DOHH2 (cell line): ENCODE results near the gene CD79A.

Source experiments
- H3F3A ChIP-seq: fragments of 200-600 bp; sonication (generic), shearing (Covaris generic); 2 replicates; pipeline ENCODE4 v1.6.0; 2016; ENCODE audit warnings: antibody characterized with exemption, mild to moderate bottlenecking; ENCODE audit not compliant: control insufficient read depth, insufficient read depth
- H3K27ac ChIP-seq: fragments of 200-600 bp; sonication (generic); 2 replicates; pipeline ENCODE4 v1.5.1; 2014; ENCODE audit warnings: low read depth, mild to moderate bottlenecking, low read length, moderate library complexity
- H3K27me3 ChIP-seq: fragments of 200-600 bp; sonication (generic); 2 replicates; pipeline ENCODE4 v1.6.1; 2014; ENCODE audit warnings: mild to moderate bottlenecking, low read length, mixed read lengths; ENCODE audit not compliant: control insufficient read depth
- H3K36me3 ChIP-seq: fragments of 200-600 bp; sonication (generic); 2 replicates; pipeline ENCODE4 v1.6.1; 2014; ENCODE audit warnings: mild to moderate bottlenecking, low read length, moderate library complexity, mixed read lengths; ENCODE audit not compliant: control insufficient read depth
- H3K4me1 ChIP-seq: fragments of 200-600 bp; sonication (generic); 2 replicates; pipeline ENCODE4 v1.6.1; 2014; ENCODE audit warnings: mild to moderate bottlenecking, low read length, mixed read lengths; ENCODE audit not compliant: control insufficient read depth
- H3K4me2 ChIP-seq: fragments of 200-600 bp; sonication (generic); 2 replicates; pipeline ENCODE4 v1.6.0; 2014; ENCODE audit warnings: mild to moderate bottlenecking, low read length, moderate library complexity
- H3K4me3 ChIP-seq: fragments of 200-600 bp; sonication (generic); 2 replicates; pipeline ENCODE4 v1.5.1; 2014; ENCODE audit warnings: mild to moderate bottlenecking, low read length, mixed read lengths
- H3K79me2 ChIP-seq: fragments of 200-600 bp; sonication (generic); 2 replicates; pipeline ENCODE4 v1.6.1; 2014; ENCODE audit warnings: mild to moderate bottlenecking, low read length, mixed read lengths; ENCODE audit not compliant: control insufficient read depth
- H3K9me2 ChIP-seq: fragments of 200-600 bp; sonication (generic); replicated peaks from 2 replicates; pipeline ENCODE4 v1.6.1; 2014; ENCODE audit warnings: mild to moderate bottlenecking, low read length, mixed read lengths; ENCODE audit not compliant: control insufficient read depth
- H3K9me3 ChIP-seq: fragments of 200-600 bp; sonication (generic); 2 replicates; pipeline ENCODE4 v1.6.1; 2014; ENCODE audit warnings: antibody characterized with exemption, low read length, mixed read lengths; ENCODE audit not compliant: control insufficient read depth, insufficient read depth
- H4K20me1 ChIP-seq: fragments of 200-600 bp; sonication (generic); 2 replicates; pipeline ENCODE4 v1.6.0; 2014; ENCODE audit warnings: low read depth, mild to moderate bottlenecking, antibody characterized with exemption, low read length, moderate library complexity; ENCODE audit not compliant: control insufficient read depth, insufficient read depth
- CTCF ChIP-seq: fragments of 200-600 bp; sonication (generic); IDR thresholded peaks from one replicate; pipeline ENCODE4 v1.5.1; 2014; ENCODE audit warnings: antibody characterized with exemption, mild to moderate bottlenecking, low read depth, low read length; ENCODE audit not compliant: poor library complexity, severe bottlenecking
- EZH2phosphoT487 ChIP-seq: fragments of 200-600 bp; sonication (generic); IDR thresholded peaks from 2 replicates; pipeline ENCODE4 v1.6.1; 2017; ENCODE audit warnings: borderline replicate concordance, mild to moderate bottlenecking, antibody characterized with exemption, low read length, moderate library complexity, mixed read lengths

Gene CD79A

GRCh38 chr19:41920882-41921576, 44.0 kb downstream of the CD79A start:
- Histone ChIP-seq H3K79me2 (peaks cover 10% of the 10 kb centered on the region; the same call in 1 of the 2 replicates), H4K20me1 (peaks cover 1% of the 10 kb centered on the region; the same call in 1 of the 2 replicates), H3K9me2 (no peaks in the 10 kb centered on the region), H3K27ac (no peak overlapping the region; the same call in 1 of the 2 replicates), H3K9me3 (no peaks in the 10 kb centered on the region), H3K4me1 (peaks cover 37% of the 10 kb centered on the region), H3K36me3 (peaks cover 18% of the 10 kb centered on the region), H3F3A (peaks cover 2% of the 10 kb centered on the region), H3K4me2 (peak overlapping the region; percentile 25), H3K4me3 (no peak overlapping the region), H3K27me3 (peaks cover 3% of the 10 kb centered on the region; the same call in 1 of the 2 replicates)
- TF ChIP-seq EZH2phosphoT487 = no peak
- peak; percentile 23 for TF ChIP-seq CTCF

- no peaks in the 10 kb centered on the region for H3K27me3 ChIP-seq
- H3K79me2 ChIP-seq = peaks cover 10% of the 10 kb centered on the region
- no peaks in the 10 kb centered on the region for H3K9me3 ChIP-seq
- no peak for TF ChIP-seq CTCF
- no peak for TF ChIP-seq EZH2phosphoT487
- H4K20me1 ChIP-seq = no peaks in the 10 kb centered on the region
- no peak overlapping the region for H3K4me3 ChIP-seq
- peak overlapping the region; percentile 27 for H3K4me2 ChIP-seq
- peaks cover 2% of the 10 kb centered on the region for H3F3A ChIP-seq
- H3K4me1 ChIP-seq = peaks cover 40% of the 10 kb centered on the region
- H3K9me2 ChIP-seq = no peaks in the 10 kb centered on the region
- peaks cover 21% of the 10 kb centered on the region for H3K36me3 ChIP-seq
- no peak overlapping the region; the same call in 1 of the 2 replicates for H3K27ac ChIP-seq
Measured at GRCh38 chr19:41921577-41922576, 44.8 kb downstream of the CD79A start.

GRCh38 chr19:41922585-41922984, 45.5 kb downstream of the CD79A start:
- Histone ChIP-seq H3K9me2 (no peaks in the 10 kb centered on the region), H3K27me3 (no peaks in the 10 kb centered on the region), H3K9me3 (no peaks in the 10 kb centered on the region), H3K79me2 (peaks cover 15% of the 10 kb centered on the region), H3F3A (peaks cover 2% of the 10 kb centered on the region), H3K27ac (no peak overlapping the region), H3K4me2 (no peak overlapping the region; the same call in 1 of the 2 replicates), H3K4me1 (peaks cover 47% of the 10 kb centered on the region), H3K36me3 (peaks cover 21% of the 10 kb centered on the region), H3K4me3 (no peak overlapping the region), H4K20me1 (no peaks in the 10 kb centered on the region)
- no peak for TF ChIP-seq CTCF
